LNCaP clone FGC (cell line): Measurements from ENCODE around the gene CPD.

ENCODE experiments used
- DNase-seq: peaks from one replicate; pipeline ENCODE4 v3.0.0-alpha.2; 2011; ENCODE audit warnings: low read depth
- H3K4me3 ChIP-seq: 2 replicates; pipeline ENCODE4 v1.5.1; 2011; ENCODE audit warnings: mild to moderate bottlenecking, low read depth, low read length, control low read depth
- TF ChIP-seq, protein P1 (sequence below): IDR thresholded peaks from 2 replicates; pipeline ENCODE4 v1.5.1; 2012; ENCODE audit warnings: mild to moderate bottlenecking; ENCODE audit not compliant: control insufficient read depth, insufficient read depth; ENCODE audit errors: extremely low read depth

Gene CPD

DNA sequence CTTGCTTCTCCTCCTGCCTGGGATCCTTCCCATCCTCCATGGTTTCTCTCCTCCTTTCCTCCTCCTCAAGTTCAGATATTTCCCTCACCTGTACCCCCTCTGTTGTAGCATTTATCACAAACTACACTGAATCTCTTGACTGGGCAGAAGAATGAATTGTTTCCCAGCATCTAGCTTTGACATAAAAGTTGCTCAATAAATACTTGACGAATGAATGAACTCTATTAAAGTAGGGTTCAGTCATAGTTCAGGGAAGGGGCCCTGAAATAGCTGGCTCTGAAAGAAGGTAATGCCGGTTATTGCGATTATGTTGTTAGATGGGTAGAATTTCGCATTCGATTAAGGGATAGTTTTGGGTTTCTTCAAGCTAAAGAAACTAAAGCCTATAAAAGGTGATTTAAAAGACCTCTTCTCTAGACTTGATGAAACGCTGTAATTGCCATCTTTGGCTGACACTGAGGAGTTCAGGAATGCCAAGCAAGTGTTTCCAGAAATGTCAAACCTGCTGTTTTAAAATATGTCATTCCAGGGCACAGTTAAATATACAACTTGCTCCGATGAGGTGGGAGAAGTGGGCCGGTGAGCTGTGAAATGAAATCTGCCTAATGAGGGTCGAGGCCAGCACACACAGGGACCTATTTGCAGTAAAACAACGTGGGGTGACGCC lies 1.0 kb upstream of the CPD start:
- TF ChIP-seq, protein P1, sequence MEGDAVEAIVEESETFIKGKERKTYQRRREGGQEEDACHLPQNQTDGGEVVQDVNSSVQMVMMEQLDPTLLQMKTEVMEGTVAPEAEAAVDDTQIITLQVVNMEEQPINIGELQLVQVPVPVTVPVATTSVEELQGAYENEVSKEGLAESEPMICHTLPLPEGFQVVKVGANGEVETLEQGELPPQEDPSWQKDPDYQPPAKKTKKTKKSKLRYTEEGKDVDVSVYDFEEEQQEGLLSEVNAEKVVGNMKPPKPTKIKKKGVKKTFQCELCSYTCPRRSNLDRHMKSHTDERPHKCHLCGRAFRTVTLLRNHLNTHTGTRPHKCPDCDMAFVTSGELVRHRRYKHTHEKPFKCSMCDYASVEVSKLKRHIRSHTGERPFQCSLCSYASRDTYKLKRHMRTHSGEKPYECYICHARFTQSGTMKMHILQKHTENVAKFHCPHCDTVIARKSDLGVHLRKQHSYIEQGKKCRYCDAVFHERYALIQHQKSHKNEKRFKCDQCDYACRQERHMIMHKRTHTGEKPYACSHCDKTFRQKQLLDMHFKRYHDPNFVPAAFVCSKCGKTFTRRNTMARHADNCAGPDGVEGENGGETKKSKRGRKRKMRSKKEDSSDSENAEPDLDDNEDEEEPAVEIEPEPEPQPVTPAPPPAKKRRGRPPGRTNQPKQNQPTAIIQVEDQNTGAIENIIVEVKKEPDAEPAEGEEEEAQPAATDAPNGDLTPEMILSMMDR: no peak
- no peak overlapping the region for H3K4me3 ChIP-seq
- no peak for DNase-seq

DNA sequence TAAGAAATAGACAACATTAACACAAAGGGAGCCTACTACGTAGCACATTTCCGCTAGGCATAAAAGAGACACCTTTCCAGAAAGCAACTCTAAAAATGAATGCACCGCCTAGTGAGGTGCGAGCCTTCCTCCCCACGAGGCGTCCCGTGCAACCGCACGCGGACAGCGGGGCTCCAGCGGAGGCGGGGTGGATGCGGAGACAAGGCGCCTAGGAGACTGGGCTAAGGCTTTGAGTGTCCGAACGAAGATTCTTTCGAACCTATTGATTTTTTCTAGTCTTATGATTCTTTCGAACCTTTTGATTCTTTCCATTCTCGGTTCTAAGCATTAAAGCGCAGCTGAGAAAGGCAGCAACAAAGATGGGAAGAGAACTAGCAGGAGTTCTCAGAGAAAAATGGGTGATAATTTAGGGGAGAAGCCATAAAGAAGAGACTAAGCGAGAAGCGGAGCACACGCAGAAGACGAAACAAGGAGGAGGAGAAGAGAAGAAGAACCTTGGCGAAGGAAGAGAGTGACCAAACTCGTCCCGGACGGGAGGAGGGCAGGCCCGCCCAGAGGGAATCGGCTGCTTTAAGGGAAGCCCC lies 394 bp upstream of the CPD start:
- H3K4me3 ChIP-seq: peak overlapping the region; percentile 73
- TF ChIP-seq, protein P1: no peak
- DNase-seq: no peak

DNA sequence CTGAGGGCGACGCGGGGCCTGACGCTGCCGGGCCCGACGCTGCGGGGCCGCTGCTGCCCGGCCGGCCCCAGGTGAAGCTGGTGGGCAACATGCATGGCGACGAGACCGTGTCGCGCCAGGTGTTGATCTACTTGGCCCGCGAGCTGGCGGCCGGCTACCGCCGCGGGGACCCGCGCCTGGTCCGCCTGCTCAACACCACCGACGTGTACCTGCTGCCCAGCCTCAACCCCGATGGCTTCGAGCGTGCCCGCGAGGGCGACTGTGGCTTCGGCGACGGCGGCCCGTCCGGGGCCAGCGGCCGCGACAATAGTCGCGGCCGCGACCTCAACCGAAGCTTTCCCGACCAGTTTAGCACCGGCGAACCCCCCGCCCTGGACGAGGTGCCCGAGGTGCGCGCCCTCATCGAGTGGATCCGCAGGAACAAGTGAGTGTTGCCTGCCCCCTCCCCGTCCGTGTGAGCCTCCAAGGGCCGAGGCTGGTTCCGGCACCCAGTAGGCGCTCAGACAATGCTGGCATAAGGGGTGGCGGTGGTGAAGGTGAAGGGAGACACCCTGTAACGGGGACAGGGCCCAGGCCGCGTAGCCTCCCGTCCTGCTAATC lies 676 bp downstream of the CPD start:
- DNase-seq: no peak
- peak overlapping the region; percentile 73 for H3K4me3 ChIP-seq
- TF ChIP-seq, protein P1: no peak

DNA sequence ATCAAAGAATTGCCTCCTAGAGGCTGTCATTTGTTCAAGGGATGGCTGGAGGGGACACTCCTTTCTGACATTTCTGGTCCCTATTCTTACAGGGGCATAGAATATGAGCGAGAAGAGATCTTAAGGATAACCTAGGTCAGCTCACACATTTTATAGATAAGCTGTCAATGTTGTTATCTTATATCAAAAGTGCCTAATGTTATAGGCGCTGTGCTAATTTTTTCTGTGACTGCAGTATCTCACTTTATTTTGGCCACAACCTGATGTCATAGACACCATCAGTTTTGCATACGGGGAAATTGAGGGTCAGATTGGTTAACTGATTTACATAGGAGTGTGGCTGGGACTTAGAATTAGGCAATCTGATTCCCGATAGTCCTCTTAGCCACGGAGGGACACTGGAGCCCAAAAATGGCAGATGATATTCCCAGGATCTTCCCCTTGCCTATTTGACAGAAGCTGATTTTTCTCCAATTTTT lies 1.2 kb downstream of the CPD start:
- H3K4me3 ChIP-seq: peak overlapping the region; percentile 73
- no peak for DNase-seq
- TF ChIP-seq, protein P1: no peak

DNA sequence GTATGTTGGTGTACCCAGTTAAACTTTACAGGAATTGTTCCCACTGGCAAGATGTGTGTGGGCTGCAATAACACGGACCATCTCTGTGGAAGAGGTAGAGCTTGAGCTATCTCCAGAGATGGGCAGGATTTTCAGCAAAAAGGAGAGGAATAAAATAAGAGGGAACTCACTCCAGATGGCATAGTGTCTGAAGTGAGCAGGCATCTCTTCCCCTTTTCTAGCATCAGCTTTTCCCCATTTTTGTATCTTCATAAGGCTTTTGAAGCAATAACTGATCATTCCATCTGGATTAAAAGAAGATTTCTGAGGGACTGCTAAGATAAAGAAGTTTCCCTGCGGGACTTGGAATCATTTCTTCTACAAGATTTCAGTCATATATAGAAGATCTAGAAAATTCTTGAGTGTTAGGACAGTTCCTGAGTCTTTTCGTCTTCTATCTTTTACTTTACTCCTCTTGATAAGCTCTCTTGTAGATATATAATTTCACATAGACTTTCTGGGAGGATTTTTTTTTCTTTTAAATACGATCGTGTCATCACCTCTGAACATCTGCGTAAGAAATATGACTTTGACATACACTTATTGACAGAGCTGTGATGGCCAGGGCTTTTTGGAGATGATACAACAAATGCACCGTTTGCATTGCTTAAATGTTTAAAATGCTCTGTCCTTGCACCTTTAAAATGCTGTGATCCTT lies 2.1 kb downstream of the CPD start:
- TF ChIP-seq, protein P1: no peak
- peak overlapping the region; percentile 73 for H3K4me3 ChIP-seq
- no peak for DNase-seq

DNA sequence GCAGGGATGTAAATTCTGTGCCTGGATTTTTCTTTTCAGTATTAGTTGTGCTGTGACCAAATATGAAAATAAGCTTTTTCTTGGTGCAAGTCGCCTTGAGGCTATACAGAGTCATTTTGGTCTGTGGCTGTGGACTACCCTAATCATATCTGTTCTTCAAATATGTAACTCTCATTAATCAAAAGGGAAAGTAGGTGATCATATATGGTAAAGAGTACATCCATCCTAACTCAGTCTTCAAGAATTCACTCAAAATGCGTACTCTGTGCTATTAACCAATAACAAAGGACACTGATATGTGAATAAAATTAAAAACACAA lies 2.6 kb downstream of the CPD start:
- no peak for DNase-seq
- H3K4me3 ChIP-seq: no peak overlapping the region
- TF ChIP-seq, protein P1: no peak
